KBM-7 (cell line): ENCODE data around the gene TMOD1.

ENCODE experiments used
- DNase-seq: peaks from one replicate; pipeline ENCODE4 v3.0.0-alpha.2; 2015
- in situ Hi-C: fragments of 300-500 bp; cut with MboI; formaldehyde crosslinking; loops from 2 replicates; pipeline ENCODE4 v1.14.3; 2020; ENCODE audit warnings: low sequenced_read_pairs, low pct_unique_long_range_greater_than_20kb, mixed read lengths

TMOD1 gene

DNA sequence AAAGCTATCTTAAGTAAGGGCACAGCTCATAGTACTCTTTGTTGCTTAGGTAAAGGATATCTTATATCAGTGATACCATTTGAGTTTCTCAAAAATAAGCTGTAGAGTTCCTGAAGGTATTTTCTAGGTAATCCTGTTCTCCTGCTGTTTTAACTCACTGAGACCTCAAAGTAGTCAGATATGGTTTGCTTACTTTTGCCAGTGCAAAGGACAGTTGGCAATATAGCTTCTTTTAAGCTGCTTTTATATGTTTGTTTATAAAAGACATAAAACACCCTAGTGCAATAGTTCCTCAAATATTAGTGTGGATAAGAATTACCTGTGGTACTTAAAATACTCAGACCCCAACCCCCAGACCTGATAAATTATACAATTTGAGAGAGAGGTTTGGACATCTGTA is 144.3 kb downstream of the TMOD1 start:
- in situ Hi-C loops = no loop called here
- DNase-seq = no peak

DNA sequence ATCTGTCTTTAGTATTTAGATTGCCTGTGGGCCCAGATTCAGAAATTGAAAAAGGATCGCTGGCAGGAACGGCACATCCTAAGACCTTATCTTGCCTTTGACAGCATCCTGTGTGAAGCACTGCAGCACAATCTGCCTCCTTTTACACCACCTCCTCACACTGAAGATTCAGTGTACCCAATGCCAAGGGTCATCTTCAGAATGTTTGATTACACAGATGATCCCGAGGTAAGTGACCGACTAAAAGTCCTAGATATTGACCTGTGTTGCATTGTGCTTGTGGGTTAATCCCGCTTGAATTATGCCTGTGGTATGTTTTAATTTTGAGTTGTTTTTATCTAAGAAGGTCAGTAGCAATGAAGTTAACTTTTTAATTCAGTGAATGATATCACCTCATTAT is 146.5 kb downstream of the TMOD1 start:
- in situ Hi-C loops = no loop called here
- no peak for DNase-seq
